ENCODE measurements around the gene HNRNPR.

DNA sequence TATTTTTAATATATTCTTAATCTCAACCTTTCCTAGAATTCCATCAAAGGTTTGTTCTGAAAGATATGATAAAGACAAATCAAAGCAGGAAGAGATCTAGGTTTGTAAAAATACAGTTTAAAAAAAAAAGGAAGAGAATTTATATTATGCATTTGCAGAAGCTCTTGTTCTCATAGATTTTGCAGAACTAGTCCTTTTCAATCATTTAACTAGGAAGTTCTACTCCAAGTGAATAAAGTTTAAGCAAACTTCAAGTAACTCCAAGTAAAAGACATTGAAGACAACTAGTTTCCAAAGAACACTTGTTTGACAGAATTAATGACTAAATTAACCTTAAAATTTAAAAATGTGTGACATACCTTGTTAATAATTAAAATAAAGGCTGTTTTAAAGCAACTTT is 55.9 kb downstream of the HNRNPR start:
- TF ChIP-seq, protein P1, sequence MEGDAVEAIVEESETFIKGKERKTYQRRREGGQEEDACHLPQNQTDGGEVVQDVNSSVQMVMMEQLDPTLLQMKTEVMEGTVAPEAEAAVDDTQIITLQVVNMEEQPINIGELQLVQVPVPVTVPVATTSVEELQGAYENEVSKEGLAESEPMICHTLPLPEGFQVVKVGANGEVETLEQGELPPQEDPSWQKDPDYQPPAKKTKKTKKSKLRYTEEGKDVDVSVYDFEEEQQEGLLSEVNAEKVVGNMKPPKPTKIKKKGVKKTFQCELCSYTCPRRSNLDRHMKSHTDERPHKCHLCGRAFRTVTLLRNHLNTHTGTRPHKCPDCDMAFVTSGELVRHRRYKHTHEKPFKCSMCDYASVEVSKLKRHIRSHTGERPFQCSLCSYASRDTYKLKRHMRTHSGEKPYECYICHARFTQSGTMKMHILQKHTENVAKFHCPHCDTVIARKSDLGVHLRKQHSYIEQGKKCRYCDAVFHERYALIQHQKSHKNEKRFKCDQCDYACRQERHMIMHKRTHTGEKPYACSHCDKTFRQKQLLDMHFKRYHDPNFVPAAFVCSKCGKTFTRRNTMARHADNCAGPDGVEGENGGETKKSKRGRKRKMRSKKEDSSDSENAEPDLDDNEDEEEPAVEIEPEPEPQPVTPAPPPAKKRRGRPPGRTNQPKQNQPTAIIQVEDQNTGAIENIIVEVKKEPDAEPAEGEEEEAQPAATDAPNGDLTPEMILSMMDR (IDR thresholded peaks at IDR 0.05): no peak
- no peak for TF ChIP-seq POLR2A (IDR thresholded peaks at IDR 0.05)

Measured in uterus (tissue), 2 donors.